HG03097 (cell line): Measurements from ENCODE around the gene AGMO.
"Not testable (repeated sequence)": the region's sequence is repeated elsewhere in the genome, so short reads cannot be mapped to it uniquely, and the experiment has no call there.

Source experiments
- ATAC-seq: cut with Tn5 transposase; IDR thresholded peaks from one replicate; pipeline ENCODE4 v1.9.1; 2021; ENCODE audit not compliant: unreplicated experiment, low FRiP score

AGMO gene

GRCh38 chr7:15560968-15561367, 847 bp downstream of the AGMO start:
- ATAC-seq, result no peak

GRCh38 chr7:15559416-15559928, 2.3 kb downstream of the AGMO start:
- no peak for ATAC-seq

GRCh38 chr7:15558756-15559155, 3.1 kb downstream of the AGMO start:
- no peak for ATAC-seq

GRCh38 chr7:15557686-15558085, 4.1 kb downstream of the AGMO start:
- ATAC-seq, result no peak

DNA sequence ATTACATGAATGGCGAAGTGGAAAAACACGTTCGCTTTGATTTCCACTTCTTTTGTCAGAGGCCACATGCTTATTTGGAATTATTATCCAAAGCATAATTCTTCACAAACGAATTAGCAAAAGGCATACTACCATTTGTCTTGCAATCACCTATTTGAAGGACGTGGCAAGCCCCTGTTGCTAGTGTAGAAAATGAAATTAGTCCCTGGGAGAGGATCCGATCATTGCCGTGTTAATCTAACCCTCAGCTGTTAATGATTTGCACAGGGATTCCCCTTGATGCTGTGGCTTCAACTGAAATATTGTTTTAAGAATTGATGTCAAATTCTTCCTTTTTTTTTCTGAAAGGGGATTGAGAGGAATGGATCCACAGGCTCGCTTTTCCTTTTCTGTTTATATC, 4.6 kb downstream of the AGMO start:
- no peak for ATAC-seq

GRCh38 chr7:15556339-15557105, 5.3 kb downstream of the AGMO start:
- ATAC-seq, result no peak

DNA sequence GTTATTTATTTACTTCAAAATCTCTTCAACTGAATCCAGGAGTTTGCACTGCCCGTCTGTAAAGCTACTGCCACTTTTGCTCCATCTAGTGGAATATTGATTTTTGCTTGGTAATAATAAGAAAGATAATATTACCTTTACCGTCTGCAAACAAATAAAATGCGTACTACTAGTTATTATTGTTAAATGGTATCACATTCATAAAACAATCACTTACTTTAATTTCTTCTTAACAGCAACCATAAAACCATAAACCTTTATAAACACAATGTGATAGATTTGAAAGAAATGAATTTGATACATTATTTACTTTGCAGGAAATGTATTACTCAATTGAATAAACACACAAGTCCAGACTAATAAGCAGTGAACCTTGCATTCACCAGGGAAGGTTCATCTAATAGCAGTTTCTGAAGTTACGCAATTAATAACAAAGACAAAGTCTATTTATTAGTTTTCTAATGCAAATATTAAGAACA, 6.4 kb downstream of the AGMO start:
- ATAC-seq, result no peak

- no peak for ATAC-seq
Measured at GRCh38 chr7:15554744-15555143, 7.1 kb downstream of the AGMO start.

DNA sequence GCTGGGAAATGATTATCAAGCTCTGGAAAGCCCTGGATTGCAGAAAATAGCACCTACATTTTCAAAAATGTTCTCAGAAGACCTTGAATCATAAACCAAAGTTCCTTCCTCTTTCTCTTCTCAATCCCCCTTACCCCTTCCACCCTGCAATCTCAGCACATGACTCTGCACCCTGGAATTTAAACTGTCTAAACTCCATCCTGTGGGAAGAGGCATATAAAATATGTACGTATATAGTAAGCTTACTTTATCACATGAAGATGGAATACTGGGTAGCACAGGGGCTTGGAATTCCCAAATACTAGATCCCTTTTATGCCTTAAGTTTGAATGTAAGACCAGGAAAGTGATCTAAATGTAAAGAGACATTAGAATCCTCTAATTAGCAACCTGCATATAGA, 7.7 kb downstream of the AGMO start:
- ATAC-seq, result no peak

GRCh38 chr7:15547320-15547719, 14.5 kb downstream of the AGMO start:
- ATAC-seq, result not testable (repeated sequence)

DNA sequence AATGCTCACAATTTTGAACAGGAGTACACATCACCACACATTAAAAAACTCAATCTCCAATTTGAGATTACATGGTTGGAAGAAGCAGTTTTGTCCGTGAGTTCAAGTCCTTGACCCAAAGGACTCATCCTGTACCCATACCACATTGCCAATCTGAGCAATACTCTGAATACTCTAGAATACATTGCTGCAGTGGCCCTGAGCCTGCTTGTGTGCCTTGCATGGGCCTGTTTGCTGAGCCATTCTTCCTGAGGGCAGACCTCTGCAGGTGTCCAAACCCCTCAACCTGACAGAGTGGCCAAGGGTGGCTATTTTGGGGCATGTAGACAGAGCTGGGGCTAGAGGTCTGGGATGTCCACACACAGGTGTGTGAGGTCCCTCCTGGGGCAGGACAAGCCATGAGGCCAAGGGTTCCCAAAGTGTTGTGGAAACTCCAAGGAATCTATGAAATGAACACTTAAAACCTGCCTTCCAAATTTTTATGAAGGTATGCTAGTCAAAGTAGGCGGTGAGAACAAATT, 15.5 kb downstream of the AGMO start:
- ATAC-seq, result no peak

DNA sequence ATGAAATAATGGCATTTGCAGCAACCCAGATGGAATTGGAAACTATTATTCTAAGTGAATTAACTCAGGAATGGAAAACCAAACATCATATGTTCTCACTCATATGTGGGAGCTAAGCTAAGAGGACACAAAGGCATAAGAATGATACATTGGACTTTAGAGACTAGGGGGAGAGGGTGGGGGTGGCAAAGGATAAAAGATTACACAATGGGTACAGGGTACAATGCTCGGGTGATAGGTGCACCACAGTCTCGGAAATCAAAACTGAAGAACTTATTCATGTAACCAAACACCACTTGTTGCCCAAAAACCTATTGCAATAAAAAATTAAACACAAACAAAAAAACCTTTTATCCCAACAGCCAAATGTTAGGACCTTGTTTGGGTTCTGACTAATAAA, 17.8 kb downstream of the AGMO start:
- no peak for ATAC-seq

DNA sequence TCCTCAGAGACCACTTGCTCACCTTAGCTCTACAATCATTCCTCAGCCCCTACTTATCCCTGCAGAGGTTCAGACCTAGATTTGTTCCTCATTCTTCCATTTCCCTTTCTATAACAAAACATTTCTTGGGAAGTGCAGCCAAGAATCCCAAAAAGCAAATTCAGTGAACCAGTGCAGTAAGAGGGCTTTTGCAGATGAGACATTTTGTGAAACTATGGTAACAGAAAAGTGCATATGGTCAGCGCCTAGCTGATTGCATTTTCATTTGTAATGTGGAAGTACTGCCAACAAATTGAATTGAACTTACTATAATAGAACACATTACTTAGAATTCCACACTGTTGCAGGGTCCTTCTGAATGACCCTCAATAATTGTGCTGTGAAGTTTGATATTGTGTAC, 18.6 kb downstream of the AGMO start:
- ATAC-seq, result no peak

DNA sequence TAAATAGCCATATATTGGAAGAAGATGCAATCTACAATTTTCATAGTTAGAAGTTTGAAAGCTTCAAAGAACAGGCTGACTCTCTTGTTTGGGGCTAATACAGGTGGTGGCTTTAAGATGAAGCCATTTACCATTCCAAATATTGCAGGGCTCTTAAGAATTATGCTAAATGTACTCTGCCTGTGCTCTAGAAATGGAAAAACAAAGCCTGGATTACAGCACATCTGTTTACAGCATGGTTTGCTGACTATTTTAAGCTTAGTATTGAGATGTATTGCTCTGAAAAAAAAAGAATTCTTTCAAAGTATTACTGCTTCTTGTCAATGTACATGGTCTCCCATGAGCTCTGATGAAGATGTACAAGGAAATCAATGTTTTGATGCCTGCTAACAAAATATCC, 34.2 kb downstream of the AGMO start:
- no peak for ATAC-seq

GRCh38 chr7:15525652-15526263, 36.1 kb downstream of the AGMO start:
- no peak for ATAC-seq

DNA sequence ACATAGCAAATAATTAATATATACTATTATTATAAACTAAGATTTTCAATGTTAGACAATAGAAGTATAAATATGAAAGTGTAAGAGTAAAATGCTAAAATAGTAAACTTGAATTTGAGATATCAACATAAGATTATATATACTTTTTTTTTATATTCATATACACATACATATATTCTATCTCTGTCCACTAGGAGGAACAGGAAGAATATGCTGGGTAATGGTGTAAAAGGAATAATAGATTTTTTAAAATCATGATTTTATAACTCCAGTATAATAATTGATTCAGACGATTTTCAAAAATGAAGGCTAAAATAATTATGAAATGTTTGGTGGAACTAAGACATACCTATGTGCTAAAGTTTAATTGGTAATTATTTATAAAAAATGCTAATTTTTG, 37.7 kb downstream of the AGMO start:
- no peak for ATAC-seq

DNA sequence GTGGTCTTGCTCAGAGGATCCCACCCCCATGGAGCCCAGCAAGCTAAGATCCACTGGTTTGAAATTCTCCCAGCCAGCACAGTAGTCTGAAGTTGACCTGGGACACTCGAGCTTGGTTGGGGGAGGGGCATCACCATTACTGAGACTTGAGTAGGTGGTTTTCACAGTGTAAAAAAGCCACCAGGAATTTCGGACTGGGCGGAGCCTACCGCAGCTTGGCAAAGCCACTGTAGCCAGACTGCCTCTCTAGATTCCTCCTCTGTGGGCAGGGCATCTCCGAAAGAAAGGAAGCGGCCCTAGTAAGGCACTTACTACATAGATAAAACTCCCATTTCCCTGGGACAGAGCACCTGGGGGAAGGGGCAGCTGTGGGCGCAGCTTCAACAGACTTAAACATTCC, 44.0 kb downstream of the AGMO start:
- not testable (repeated sequence) for ATAC-seq

DNA sequence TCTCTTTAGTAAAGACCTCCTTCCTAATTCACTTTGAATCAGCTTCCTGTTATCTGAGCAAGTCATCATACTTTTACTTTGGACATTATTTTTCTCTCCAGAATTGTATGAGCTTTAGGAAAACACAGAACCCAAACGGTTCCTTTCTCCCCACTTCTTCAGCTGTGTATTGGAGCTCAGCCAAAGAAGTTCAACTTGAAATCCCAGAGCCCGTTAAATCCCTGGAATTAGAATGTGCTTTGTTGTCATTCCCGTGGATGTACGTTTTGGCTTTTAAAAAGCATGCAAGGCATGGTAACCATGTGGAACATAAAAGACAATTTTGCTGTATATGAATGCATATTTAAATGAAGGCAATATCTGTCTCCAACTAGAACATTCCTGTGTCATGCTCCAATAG, 46.6 kb downstream of the AGMO start:
- no peak for ATAC-seq

DNA sequence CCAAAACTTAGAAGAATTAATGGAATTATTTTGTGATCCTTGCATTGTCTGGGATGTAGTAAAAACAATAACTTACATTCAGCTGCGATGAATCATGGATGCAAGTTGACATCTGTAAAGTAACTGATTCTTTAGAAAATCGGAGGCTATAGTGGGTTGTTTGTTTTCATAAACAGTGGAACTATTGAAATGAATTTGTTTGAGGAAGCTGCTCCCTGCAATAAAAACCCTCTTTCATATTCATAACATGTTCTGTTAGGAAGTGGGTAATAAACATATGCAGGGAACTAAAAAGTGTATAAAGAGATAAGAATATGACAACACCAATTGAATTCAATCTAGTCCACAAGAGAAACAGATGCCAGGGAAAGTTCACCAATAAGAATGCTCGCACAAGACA, 53.6 kb downstream of the AGMO start:
- no peak for ATAC-seq

DNA sequence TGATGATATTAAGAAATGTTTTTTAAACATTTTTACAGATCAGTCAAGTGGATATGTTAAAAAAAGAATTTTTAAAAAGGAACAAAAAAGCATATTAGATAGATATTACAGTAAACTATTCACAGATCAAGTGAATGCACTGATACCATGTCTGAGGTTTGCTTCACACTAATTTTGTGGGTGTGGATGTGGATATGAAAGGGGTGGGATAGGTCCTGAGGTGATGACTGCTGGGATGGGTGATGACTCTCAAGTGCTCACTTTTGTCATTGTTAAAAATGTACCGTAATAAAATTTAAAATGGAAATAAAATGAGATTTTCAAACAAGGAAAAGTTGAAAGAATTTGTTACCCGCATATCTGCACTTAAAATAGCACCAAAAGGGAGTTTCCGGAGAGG, 54.1 kb downstream of the AGMO start:
- ATAC-seq, result no peak

- no peak for ATAC-seq
Measured at GRCh38 chr7:15507171-15507570, 54.6 kb downstream of the AGMO start.

DNA sequence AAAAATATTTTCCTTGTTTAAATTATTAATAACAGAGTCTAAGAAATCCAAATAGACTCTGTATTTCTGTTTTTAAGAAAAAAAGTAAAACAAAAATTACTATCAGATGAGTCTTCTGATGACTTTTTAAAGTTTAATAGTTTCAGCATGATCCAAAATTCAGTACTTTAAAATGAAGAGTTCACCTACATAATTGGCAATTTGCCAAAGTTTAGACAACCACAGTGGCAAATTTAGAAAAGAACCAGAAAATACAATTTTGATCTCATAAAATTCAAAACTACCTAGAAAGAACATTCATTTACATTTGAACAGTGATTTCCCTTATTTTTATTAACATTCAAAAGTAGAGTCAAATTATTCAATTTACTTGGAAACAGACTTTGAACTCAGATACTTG, 56.1 kb downstream of the AGMO start:
- no peak for ATAC-seq
